ENCODE data around the gene FBXO15. TPM values are rescaled to one million over a fixed set of nuclear protein-coding genes. Genes with fewer than 3 reads are reported as not detected.
A peak's percentile ranks its signal among the peaks of the same experiment; 100 is the strongest.

The FBXO15 gene
- total RNA-seq, 2 donors from 2014 or later: 1.0 to 3.3 TPM

DNA sequence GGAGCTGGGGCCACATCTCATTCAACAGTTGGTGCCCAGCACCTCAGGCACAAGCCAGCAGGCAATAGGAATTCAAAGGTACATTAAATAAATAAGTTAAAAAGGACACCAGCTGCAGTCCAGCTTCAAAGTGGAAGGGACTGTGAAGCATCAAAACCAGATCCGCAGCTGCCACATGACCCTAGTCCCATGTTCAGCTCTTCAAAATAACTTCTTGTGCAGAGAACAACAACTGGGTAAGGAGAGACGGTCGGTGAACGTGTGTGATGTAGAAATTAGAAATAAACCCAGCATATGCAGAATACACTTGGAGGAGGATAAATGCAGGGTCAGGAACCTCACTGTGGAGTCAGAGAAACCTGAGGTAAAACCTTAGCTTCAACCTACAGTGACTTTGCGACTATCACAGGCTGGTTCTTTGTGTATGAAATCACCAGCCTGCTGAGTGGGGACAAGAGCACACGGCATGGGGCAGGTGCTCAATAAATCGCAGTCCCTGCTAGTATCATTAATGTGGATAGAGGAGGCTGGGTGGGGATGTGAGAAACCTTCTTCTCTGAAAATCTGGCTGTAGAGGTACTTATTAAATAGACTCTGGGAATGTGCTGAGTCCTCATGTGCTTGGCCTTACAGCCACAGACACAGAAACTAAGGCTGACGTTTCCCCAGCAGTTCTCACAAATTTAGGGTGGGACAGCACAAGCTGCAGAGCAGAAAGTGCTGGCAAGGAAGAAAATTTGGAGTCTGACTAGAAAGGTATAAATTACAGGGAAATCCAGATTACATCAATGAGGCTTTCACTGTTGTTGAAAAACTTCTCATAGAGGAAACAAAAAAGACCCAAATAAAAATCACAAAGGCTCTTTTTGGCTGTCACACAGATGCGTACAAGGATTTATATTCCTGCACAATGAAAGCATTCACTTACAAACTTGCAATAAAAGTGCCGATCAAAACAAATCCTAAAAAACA, 20.7 kb downstream of the FBXO15 start:
- ATAC-seq (no peak), DNase-seq (no peak)
- 52 to 55% methylated on average over 10 of the region's 10 CpGs for WGBS, 2 donors
- H3K4me1 ChIP-seq: no peaks in the 10 kb centered on the region
- H3K27me3 ChIP-seq: no peaks in the 10 kb centered on the region
- no peak overlapping the region for H3K27ac ChIP-seq
- no peaks in the 10 kb centered on the region for H3K36me3 ChIP-seq (replicated peaks in 1 of 2; ENCODE audit: insufficient read depth in 1 of 2, low read depth in 2 of 2)
- no peak for TF ChIP-seq POLR2A (IDR thresholded peaks at IDR 0.05)
- TF ChIP-seq, protein P1, sequence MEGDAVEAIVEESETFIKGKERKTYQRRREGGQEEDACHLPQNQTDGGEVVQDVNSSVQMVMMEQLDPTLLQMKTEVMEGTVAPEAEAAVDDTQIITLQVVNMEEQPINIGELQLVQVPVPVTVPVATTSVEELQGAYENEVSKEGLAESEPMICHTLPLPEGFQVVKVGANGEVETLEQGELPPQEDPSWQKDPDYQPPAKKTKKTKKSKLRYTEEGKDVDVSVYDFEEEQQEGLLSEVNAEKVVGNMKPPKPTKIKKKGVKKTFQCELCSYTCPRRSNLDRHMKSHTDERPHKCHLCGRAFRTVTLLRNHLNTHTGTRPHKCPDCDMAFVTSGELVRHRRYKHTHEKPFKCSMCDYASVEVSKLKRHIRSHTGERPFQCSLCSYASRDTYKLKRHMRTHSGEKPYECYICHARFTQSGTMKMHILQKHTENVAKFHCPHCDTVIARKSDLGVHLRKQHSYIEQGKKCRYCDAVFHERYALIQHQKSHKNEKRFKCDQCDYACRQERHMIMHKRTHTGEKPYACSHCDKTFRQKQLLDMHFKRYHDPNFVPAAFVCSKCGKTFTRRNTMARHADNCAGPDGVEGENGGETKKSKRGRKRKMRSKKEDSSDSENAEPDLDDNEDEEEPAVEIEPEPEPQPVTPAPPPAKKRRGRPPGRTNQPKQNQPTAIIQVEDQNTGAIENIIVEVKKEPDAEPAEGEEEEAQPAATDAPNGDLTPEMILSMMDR (IDR thresholded peaks at IDR 0.05): no peak
- H3K9me3 ChIP-seq: no peaks in the 10 kb centered on the region
- no peak overlapping the region for H3K4me3 ChIP-seq
- intact Hi-C loops (cut with DNase I): no loop called here

DNA sequence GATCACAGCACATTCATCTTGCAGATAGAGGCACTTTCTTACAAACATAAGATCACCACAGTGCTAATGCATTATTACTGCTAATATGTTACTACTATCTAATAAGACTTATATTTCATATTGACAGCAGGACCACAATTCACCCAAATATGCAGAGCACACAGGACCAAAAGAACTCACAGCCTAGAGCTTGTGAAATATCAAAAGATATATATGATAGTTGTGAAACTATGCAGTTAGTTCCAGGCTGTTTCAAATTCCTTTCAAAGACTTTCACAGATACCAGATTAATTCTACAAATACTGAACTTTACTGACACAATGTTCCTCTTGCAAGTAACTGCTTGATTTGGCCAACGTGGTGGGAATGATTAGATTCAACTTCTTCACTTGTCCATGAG, 23.0 kb downstream of the FBXO15 start:
- TF ChIP-seq, protein P1 (IDR thresholded peaks at IDR 0.05): no peak
- no peak for TF ChIP-seq POLR2A (IDR thresholded peaks at IDR 0.05)
- H3K9me3 ChIP-seq: no peaks in the 10 kb centered on the region
- 29 to 35% methylated on average over 1 of the region's 1 CpG for WGBS, 2 donors
- H3K36me3 ChIP-seq (replicated peaks in 1 of 2; ENCODE audit: insufficient read depth in 1 of 2, low read depth in 2 of 2): no peaks in the 10 kb centered on the region
- no peak overlapping the region for H3K27ac ChIP-seq
- intact Hi-C loops (cut with DNase I): no loop called here
- H3K4me3 ChIP-seq: no peak overlapping the region
- ATAC-seq: no peak
- no peak for DNase-seq
- no peaks in the 10 kb centered on the region for H3K27me3 ChIP-seq
- H3K4me1 ChIP-seq: no peaks in the 10 kb centered on the region

DNA sequence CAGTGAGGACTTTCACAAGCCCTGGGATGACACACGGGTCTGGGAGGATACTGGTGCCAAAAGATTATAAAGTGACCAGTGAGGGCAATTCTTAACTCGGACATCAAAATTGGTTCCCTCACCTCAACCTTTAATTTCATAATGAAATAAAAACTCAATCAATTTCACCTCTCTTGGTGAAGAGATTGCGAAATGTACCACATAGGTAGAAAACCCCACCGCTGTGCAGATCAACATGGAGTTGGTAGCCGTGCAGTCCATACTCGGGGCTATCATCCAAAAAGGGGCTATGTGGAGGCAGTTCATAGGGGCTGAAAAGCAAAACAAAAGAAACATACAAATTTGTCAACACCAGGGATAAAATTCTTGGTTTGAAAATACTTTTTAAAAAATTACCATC, 24.4 kb downstream of the FBXO15 start:
- no peaks in the 10 kb centered on the region for H3K4me1 ChIP-seq
- TF ChIP-seq POLR2A (IDR thresholded peaks at IDR 0.05): no peak
- TF ChIP-seq, protein P1 (IDR thresholded peaks at IDR 0.05): no peak
- DNase-seq: no peak
- ATAC-seq: no peak
- no peaks in the 10 kb centered on the region for H3K36me3 ChIP-seq (replicated peaks in 1 of 2; ENCODE audit: insufficient read depth in 1 of 2, low read depth in 2 of 2)
- H3K9me3 ChIP-seq: no peaks in the 10 kb centered on the region
- H3K4me3 ChIP-seq: no peak overlapping the region
- intact Hi-C loops (cut with DNase I): no loop called here
- no peak overlapping the region for H3K27ac ChIP-seq
- WGBS, 2 donors: 73 to 79% methylated on average over 6 of the region's 6 CpGs
- no peaks in the 10 kb centered on the region for H3K27me3 ChIP-seq

DNA sequence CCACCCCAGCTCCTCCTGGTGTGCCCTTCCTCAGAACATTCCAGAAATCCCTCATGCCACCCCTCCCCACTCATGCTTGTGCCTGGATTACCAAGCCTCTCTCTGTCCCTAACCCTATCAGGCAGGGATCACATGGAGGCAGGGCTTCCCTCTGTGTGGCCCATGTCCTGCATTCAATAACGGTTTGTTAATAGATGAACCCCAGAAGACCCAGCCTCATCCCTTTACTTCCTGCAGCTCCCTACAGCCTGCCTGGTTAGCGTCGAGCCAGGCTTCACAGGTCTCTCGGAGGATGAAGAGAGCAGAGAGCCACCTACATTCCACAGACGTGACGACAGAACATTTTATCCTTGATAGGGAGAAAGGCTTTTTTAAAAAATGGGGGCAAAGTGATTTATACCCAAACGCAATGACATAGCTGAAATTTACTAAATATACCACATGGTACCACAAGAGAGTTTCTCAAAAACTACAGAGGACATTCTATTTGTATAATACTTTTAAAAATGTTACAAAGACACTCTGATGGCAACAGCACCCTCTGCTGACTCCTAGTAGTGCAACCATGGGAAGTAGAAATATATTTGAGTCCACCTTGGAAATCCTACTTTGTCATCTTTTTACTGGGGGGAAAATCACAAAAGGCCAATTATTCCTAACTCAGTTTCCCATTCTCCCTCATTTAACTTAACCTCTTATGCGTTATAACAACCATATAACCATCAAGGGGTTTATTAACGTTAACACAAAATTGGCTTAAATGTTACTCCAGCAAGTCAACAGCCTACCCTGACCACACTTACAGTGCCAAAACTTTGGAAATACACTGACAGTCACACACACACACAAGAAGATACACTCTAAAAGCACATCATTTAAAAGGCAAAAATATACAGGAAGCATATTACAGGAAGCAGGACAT, 30.7 kb downstream of the FBXO15 start:
- WGBS, 2 donors: 24 to 32% methylated on average over 9 of the region's 9 CpGs
- Histone ChIP-seq H3K4me3 (no peak overlapping the region), H3K9me3 (no peaks in the 10 kb centered on the region), H3K27ac (no peak overlapping the region), H3K4me1 (no peaks in the 10 kb centered on the region), H3K27me3 (no peaks in the 10 kb centered on the region), H3K36me3 (replicated peaks in 1 of 2; ENCODE audit: insufficient read depth in 1 of 2, low read depth in 2 of 2) (no peaks in the 10 kb centered on the region)
- TF ChIP-seq, protein P1 (IDR thresholded peaks at IDR 0.05): peak in 6 of 7 experiments; percentile 47 to 56 (median 54)
- TF ChIP-seq POLR2A (IDR thresholded peaks at IDR 0.05): no peak
- intact Hi-C loops (cut with DNase I): no loop called here
- ATAC-seq: peak; percentile 58
- peak; percentile 18 to 30 (median 25) for DNase-seq

Measured in body of pancreas (tissue), 4 donors.